ENCODE data around the gene IDH2. TPM values are rescaled to one million over a fixed set of nuclear protein-coding genes. Genes with fewer than 3 reads are reported as not detected.

The IDH2 gene
- total RNA-seq, 1 experiment from 2014 or later, result 53.3 TPM

GRCh38 chr15:90037511-90037860 lies 64.8 kb downstream of the IDH2 start:
- DNase-seq (ENCODE audit: low spot score), result no peak
- no peaks in the 10 kb centered on the region for H3K36me3 Mint-ChIP-seq
- no peak for ATAC-seq
- POLR2A ChIA-PET, result interaction anchor here (1.6 kb wide), 1 partner anchor 65 kb away, joined by 5 read pairs; the partner anchor contains the start of gene IDH2
- CTCF ChIA-PET, result no interaction called here
- TF ChIP-seq, protein P1, sequence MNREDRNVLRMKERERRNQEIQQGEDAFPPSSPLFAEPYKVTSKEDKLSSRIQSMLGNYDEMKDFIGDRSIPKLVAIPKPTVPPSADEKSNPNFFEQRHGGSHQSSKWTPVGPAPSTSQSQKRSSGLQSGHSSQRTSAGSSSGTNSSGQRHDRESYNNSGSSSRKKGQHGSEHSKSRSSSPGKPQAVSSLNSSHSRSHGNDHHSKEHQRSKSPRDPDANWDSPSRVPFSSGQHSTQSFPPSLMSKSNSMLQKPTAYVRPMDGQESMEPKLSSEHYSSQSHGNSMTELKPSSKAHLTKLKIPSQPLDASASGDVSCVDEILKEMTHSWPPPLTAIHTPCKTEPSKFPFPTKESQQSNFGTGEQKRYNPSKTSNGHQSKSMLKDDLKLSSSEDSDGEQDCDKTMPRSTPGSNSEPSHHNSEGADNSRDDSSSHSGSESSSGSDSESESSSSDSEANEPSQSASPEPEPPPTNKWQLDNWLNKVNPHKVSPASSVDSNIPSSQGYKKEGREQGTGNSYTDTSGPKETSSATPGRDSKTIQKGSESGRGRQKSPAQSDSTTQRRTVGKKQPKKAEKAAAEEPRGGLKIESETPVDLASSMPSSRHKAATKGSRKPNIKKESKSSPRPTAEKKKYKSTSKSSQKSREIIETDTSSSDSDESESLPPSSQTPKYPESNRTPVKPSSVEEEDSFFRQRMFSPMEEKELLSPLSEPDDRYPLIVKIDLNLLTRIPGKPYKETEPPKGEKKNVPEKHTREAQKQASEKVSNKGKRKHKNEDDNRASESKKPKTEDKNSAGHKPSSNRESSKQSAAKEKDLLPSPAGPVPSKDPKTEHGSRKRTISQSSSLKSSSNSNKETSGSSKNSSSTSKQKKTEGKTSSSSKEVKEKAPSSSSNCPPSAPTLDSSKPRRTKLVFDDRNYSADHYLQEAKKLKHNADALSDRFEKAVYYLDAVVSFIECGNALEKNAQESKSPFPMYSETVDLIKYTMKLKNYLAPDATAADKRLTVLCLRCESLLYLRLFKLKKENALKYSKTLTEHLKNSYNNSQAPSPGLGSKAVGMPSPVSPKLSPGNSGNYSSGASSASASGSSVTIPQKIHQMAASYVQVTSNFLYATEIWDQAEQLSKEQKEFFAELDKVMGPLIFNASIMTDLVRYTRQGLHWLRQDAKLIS (CRISPR knock-in tag; IDR thresholded peaks at IDR 0.05; ENCODE audit: borderline replicate concordance), result no peak
- TF ChIP-seq E2F4 (CRISPR knock-in tag; IDR thresholded peaks at IDR 0.05; ENCODE audit: borderline replicate concordance, low read depth), result no peak
- TF ChIP-seq MYBL2 (CRISPR knock-in tag; IDR thresholded peaks at IDR 0.05), result no peak
- TF ChIP-seq ESRRA (CRISPR knock-in tag; IDR thresholded peaks at IDR 0.05; ENCODE audit: borderline replicate concordance), result no peak
- TF ChIP-seq, protein P2, sequence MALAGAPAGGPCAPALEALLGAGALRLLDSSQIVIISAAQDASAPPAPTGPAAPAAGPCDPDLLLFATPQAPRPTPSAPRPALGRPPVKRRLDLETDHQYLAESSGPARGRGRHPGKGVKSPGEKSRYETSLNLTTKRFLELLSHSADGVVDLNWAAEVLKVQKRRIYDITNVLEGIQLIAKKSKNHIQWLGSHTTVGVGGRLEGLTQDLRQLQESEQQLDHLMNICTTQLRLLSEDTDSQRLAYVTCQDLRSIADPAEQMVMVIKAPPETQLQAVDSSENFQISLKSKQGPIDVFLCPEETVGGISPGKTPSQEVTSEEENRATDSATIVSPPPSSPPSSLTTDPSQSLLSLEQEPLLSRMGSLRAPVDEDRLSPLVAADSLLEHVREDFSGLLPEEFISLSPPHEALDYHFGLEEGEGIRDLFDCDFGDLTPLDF (CRISPR knock-in tag; IDR thresholded peaks at IDR 0.05), result no peak
- TF ChIP-seq ZNF232 (CRISPR knock-in tag; IDR thresholded peaks at IDR 0.05), result no peak
- no peak for TF ChIP-seq GABPB1 (CRISPR knock-in tag; IDR thresholded peaks at IDR 0.05)
- TF ChIP-seq ZNF281 (CRISPR knock-in tag; IDR thresholded peaks at IDR 0.05), result no peak
- TF ChIP-seq ZNF219 (CRISPR knock-in tag; IDR thresholded peaks at IDR 0.05; ENCODE audit: borderline replicate concordance), result no peak
- no peak for TF ChIP-seq MLX (CRISPR knock-in tag; IDR thresholded peaks at IDR 0.05)
- H3K27ac Mint-ChIP-seq, result no peak overlapping the region
- no peaks in the 10 kb centered on the region for H3K9me3 Mint-ChIP-seq
- H3K4me1 Mint-ChIP-seq, result peaks cover 69% of the 10 kb centered on the region
- H3K27me3 Mint-ChIP-seq (ENCODE audit: low read depth), result no peaks in the 10 kb centered on the region
- H3K4me3 Mint-ChIP-seq, result no peak overlapping the region

DNA sequence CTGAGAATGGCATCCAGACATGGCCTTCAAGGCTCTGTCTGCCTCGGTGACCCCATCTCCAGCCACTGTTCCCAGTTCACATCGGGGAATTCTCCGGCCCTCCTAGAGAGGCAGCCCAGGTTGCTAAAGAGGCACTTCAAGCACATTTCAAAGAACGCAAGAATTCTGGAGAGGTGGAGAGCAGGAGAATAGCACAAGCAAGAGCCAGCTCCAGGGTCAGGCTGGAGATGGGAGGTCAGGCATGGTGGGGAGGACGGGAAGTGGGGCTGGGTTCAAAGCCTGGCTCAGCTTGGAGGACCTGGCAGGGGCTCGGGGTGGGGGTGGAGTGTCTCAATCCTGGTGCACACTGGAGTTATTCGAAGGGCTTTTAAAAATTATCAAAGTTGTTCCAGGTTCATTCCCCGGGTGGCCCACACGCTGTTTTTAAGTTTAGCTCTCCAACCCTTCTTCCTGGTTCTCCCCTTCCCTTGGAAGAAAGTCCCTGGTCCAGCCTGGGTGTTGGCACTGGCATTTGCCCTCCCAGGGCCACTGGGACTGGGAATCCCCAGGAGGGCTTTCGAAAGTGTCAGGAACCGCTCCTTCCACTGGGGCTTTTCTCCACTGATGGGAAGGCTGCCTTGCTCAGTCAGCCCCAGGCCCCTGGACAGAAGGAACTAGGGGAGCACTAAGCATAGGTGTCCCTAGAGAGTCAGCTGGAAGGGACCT lies 65.3 kb downstream of the IDH2 start:
- no peaks in the 10 kb centered on the region for H3K36me3 Mint-ChIP-seq
- H3K9me3 Mint-ChIP-seq, result no peaks in the 10 kb centered on the region
- DNase-seq (ENCODE audit: low spot score), result no peak
- H3K27me3 Mint-ChIP-seq (ENCODE audit: low read depth), result no peaks in the 10 kb centered on the region
- no peak overlapping the region for H3K4me3 Mint-ChIP-seq
- peaks cover 66% of the 10 kb centered on the region for H3K4me1 Mint-ChIP-seq
- H3K27ac Mint-ChIP-seq, result no peak overlapping the region
- CTCF ChIA-PET, result no interaction called here
- POLR2A ChIA-PET, result interaction anchor here (1.6 kb wide), 1 partner anchor 65 kb away, joined by 5 read pairs; the partner anchor contains the start of gene IDH2
- no peak for ATAC-seq
- TF ChIP-seq SOX15 (CRISPR knock-in tag; IDR thresholded peaks at IDR 0.05), result no peak
- TF ChIP-seq, protein P3, sequence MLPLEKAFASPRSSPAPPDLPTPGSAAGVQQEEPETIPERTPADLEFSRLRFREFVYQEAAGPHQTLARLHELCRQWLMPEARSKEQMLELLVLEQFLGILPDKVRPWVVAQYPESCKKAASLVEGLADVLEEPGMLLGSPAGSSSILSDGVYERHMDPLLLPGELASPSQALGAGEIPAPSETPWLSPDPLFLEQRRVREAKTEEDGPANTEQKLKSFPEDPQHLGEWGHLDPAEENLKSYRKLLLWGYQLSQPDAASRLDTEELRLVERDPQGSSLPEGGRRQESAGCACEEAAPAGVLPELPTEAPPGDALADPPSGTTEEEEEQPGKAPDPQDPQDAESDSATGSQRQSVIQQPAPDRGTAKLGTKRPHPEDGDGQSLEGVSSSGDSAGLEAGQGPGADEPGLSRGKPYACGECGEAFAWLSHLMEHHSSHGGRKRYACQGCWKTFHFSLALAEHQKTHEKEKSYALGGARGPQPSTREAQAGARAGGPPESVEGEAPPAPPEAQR (CRISPR knock-in tag; IDR thresholded peaks at IDR 0.05), result no peak
- TF ChIP-seq RORB (CRISPR knock-in tag; IDR thresholded peaks at IDR 0.05), result no peak
- no peak for TF ChIP-seq HMGXB4 (CRISPR knock-in tag; IDR thresholded peaks at IDR 0.05)
- TF ChIP-seq ZNF121 (CRISPR knock-in tag; IDR thresholded peaks at IDR 0.05), result no peak
- TF ChIP-seq, protein P4, sequence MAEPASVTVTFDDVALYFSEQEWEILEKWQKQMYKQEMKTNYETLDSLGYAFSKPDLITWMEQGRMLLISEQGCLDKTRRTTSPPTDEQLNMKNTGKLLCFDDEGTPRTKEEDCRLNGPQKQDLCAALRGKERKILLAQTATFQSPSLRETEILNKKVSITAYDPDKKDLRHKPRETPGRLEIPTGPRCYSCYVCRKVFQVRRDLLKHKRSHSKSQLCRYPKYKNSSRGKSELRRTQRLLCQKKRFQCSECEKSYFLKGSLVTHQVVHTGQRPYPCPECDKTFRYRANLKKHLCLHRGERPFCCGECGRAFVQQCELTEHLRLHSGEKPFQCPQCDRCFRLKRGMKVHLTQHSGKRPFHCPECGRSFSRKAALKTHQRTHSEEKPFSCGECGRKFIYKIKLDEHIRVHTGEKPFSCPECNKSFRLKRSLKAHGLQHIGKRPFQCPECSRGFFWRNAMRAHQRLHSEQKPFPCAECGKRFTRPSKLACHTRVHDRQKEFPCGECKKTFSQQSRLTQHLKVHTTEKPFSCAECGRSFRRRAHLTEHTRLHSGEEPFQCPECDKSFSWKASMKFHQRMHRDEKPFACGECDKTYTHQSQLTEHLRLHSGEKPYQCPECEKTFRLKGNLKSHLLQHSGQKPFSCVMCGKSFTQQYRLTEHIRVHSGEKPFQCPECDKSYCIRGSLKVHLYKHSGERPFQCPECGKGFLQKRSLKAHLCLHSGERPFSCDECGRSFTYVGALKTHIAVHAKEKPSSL (CRISPR knock-in tag; conservative IDR thresholded peaks at IDR 0.05), result no peak
